ENCODE results near the gene PRTN3.

PRTN3 gene

DNA sequence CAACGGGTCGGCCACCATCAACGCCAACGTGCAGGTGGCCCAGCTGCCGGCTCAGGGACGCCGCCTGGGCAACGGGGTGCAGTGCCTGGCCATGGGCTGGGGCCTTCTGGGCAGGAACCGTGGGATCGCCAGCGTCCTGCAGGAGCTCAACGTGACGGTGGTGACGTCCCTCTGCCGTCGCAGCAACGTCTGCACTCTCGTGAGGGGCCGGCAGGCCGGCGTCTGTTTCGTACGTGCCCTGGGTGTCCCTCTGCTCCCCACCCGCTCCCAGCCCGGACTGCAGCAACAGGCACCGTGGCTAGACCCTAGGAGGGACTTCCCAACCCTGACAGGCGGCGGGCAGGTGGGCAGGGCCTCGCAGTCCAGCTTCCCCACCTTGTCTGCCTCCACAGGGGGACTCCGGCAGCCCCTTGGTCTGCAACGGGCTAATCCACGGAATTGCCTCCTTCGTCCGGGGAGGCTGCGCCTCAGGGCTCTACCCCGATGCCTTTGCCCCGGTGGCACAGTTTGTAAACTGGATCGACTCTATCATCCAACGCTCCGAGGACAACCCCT is 14.8 kb downstream of the PRTN3 start:
- H3K36me3 ChIP-seq (ENCODE audit: control insufficient read depth, insufficient read depth, low read length) = no peaks in the 10 kb centered on the region
- H3K4me3 ChIP-seq (ENCODE audit: low read length) = no peak overlapping the region
- H2AK5ac ChIP-seq (ENCODE audit: low read length) = no peak overlapping the region
- no CpG with 5 or more reads among the region's 40 CpGs for WGBS (ENCODE audit: extremely low coverage, insufficient coverage, low lambda C conversion rate)
- no peak overlapping the region for H3K23ac ChIP-seq (ENCODE audit: low read length)
- no peaks in the 10 kb centered on the region for H3K4me1 ChIP-seq (ENCODE audit: control insufficient read depth, low read depth, low read length)
- no peak overlapping the region for H2BK5ac ChIP-seq (ENCODE audit: low read length)
- H3K79me1 ChIP-seq (ENCODE audit: low read length) = no peaks in the 10 kb centered on the region
- H2BK120ac ChIP-seq (ENCODE audit: low read depth, low read length) = no peak overlapping the region
- peaks cover 6% of the 10 kb centered on the region for H3K27me3 ChIP-seq (ENCODE audit: insufficient read depth, low read length, poor library complexity)
- no peak overlapping the region for H3K9ac ChIP-seq (ENCODE audit: low read length)
- no peak overlapping the region for H3K4me2 ChIP-seq (ENCODE audit: low read length)
- H4K5ac ChIP-seq (ENCODE audit: low read length) = no peak overlapping the region
- H4K8ac ChIP-seq (ENCODE audit: low read depth, low read length) = no peak overlapping the region
- H3K4ac ChIP-seq (ENCODE audit: low read depth, low read length) = no peak overlapping the region
- no peak overlapping the region for H3K27ac ChIP-seq (ENCODE audit: low read depth, low read length)
- no peak overlapping the region for H3K18ac ChIP-seq (ENCODE audit: low read length)
- no peaks in the 10 kb centered on the region for H3K79me2 ChIP-seq (ENCODE audit: control insufficient read depth, insufficient read depth, low read length)
- no peak for DNase-seq
- H2BK15ac ChIP-seq (replicated peaks; ENCODE audit: low read depth) = no peak overlapping the region
- no peak overlapping the region for H3K56ac ChIP-seq (ENCODE audit: low read length)

DNA sequence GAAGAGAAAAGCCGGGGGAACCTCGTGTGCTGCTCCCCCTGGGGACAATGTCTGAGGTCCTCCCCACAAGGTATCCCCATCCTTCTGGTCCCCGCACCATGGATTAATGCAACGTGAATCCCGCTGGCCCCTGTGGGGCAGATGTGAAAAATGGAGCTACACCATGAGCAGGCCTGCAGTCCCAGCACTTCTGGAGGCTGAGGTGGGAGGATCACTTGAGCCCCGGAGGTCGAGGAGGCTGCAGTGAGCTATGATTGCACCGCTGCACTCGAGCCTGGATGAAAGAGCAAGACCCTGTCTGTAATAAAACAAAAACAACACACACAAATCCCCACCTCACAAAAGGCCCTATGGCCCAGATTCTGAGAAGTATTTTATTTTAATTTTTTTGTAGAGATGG is 17.5 kb downstream of the PRTN3 start:
- Histone ChIP-seq H2AK5ac (ENCODE audit: low read length) (no peak overlapping the region), H3K36me3 (ENCODE audit: control insufficient read depth, insufficient read depth, low read length) (no peaks in the 10 kb centered on the region), H4K8ac (ENCODE audit: low read depth, low read length) (no peak overlapping the region), H3K4me3 (ENCODE audit: low read length) (no peak overlapping the region), H3K4me2 (ENCODE audit: low read length) (no peak overlapping the region), H2BK15ac (replicated peaks; ENCODE audit: low read depth) (no peak overlapping the region), H3K79me1 (ENCODE audit: low read length) (no peaks in the 10 kb centered on the region), H3K4ac (ENCODE audit: low read depth, low read length) (no peak overlapping the region), H3K27me3 (ENCODE audit: insufficient read depth, low read length, poor library complexity) (peaks cover 6% of the 10 kb centered on the region), H3K56ac (ENCODE audit: low read length) (no peak overlapping the region), H3K23ac (ENCODE audit: low read length) (no peak overlapping the region), H3K4me1 (ENCODE audit: control insufficient read depth, low read depth, low read length) (no peaks in the 10 kb centered on the region), H2BK5ac (ENCODE audit: low read length) (no peak overlapping the region), H4K5ac (ENCODE audit: low read length) (no peak overlapping the region), H3K18ac (ENCODE audit: low read length) (no peak overlapping the region), H3K9ac (ENCODE audit: low read length) (no peak overlapping the region), H3K27ac (ENCODE audit: low read depth, low read length) (no peak overlapping the region), H2BK120ac (ENCODE audit: low read depth, low read length) (no peak overlapping the region), H3K79me2 (ENCODE audit: control insufficient read depth, insufficient read depth, low read length) (no peaks in the 10 kb centered on the region)
- no CpG with 5 or more reads among the region's 9 CpGs for WGBS (ENCODE audit: extremely low coverage, insufficient coverage, low lambda C conversion rate)
- DNase-seq = no peak

DNA sequence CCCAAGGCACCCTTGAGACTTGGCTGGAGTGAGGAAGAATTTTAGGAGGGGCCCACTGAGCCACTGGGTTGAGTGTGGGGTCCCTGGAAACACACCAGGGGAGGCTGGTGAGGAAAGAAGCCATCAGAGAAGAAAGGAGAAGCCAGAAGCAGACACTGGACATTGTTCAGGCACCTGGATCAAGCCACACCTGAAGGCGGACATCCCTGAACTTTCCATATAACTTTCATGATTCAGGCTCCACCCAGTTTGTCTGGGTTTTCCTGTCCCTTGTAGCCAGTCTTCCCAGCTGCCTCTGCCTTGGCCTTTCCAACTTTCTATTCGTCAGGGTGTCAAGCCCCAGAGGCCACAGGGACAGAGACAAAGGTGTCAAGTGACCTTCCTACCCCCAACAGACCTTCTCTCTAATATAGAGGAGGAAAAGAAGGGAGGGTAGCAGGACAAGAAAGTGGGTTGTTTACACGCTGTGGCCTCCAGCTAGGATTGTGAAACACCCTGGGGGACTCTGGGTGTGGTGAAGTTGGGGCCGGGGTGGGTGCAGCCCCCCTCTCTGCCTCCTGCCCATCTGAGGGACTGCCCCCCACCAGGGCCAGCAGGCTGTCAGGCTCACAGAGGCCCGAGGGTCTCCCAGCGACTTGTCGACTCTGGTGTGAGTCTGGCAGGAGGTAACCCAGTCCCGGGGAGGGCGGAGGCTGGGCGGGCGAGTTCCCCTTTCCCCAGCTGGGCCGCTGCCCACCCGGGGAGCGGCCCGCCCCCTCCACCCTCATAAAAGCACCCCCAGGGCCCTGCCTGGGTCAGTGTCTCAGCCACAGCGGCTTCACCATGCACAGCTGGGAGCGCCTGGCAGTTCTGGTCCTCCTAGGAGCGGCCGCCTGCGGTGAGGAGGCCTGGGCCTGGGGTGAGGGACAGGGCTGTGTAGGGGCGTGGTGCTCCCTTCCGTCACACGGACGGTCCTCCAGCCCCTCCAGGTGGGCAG is 18.4 kb downstream of the PRTN3 start, which contains the start of gene CFD:
Gene CFD, plus strand, starts transcription at position 797 of the 976 bp plus-strand sequence. Its CDS starts 26 bp downstream, at position 823.
- no peaks in the 10 kb centered on the region for H3K79me1 ChIP-seq (ENCODE audit: low read length)
- no peak within 1 kb of the TSS for H3K4me3 ChIP-seq (ENCODE audit: low read length)
- no peak for DNase-seq
- H3K4me2 ChIP-seq (ENCODE audit: low read length) = no peak within 1 kb of the TSS
- no peak within 1 kb of the TSS for H4K5ac ChIP-seq (ENCODE audit: low read length)
- peaks cover 6% of the 10 kb centered on the region for H3K27me3 ChIP-seq (ENCODE audit: insufficient read depth, low read length, poor library complexity)
- WGBS (ENCODE audit: extremely low coverage, insufficient coverage, low lambda C conversion rate) = no CpG with 5 or more reads among the region's 24 CpGs
- no peak within 1 kb of the TSS for H2BK120ac ChIP-seq (ENCODE audit: low read depth, low read length)
- H3K9ac ChIP-seq (ENCODE audit: low read length) = no peak within 1 kb of the TSS
- no peak within 1 kb of the TSS for H2AK5ac ChIP-seq (ENCODE audit: low read length)
- no peak within 1 kb of the TSS for H3K23ac ChIP-seq (ENCODE audit: low read length)
- H2BK15ac ChIP-seq (replicated peaks; ENCODE audit: low read depth) = no peak within 1 kb of the TSS
- no peak within 1 kb of the TSS for H3K27ac ChIP-seq (ENCODE audit: low read depth, low read length)
- H3K56ac ChIP-seq (ENCODE audit: low read length) = no peak within 1 kb of the TSS
- H3K79me2 ChIP-seq (ENCODE audit: control insufficient read depth, insufficient read depth, low read length) = no peaks in the 10 kb centered on the region
- H3K18ac ChIP-seq (ENCODE audit: low read length) = no peak within 1 kb of the TSS
- H3K4ac ChIP-seq (ENCODE audit: low read depth, low read length) = no peak within 1 kb of the TSS
- no peak within 1 kb of the TSS for H2BK5ac ChIP-seq (ENCODE audit: low read length)
- no peaks in the 10 kb centered on the region for H3K4me1 ChIP-seq (ENCODE audit: control insufficient read depth, low read depth, low read length)
- no peak within 1 kb of the TSS for H4K8ac ChIP-seq (ENCODE audit: low read depth, low read length)
- no peaks in the 10 kb centered on the region for H3K36me3 ChIP-seq (ENCODE audit: control insufficient read depth, insufficient read depth, low read length)

DNA sequence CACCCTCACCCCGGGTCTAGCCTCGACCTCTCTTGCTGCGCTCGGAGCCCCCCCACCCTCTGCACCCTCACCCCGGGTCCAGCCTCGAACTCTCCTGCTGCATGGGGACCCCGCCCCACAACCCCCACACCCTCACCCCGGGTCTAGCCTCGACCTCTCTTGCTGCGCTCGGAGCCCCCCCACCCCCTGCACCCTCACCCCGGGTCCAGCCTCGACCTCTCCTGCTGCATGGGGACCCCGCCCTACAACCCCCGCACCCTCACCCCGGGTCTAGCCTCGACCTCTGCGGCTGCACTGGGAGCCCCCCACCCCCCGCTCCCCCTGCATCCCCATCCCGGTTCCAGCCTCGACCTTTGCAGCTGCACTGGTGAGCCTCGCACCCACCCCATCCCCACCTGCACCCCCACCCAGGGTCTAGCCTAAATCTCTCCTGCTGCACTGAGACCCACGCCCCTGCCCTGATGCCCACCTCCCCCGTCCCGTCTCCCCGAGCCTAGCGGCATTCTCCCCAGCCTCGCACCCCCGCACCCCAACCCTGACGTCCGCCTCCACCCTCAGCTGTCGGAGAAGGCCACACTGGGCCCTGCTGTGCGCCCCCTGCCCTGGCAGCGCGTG is 20.4 kb downstream of the PRTN3 start:
- H3K9ac ChIP-seq (ENCODE audit: low read length) = no peak overlapping the region
- no peak overlapping the region for H2BK120ac ChIP-seq (ENCODE audit: low read depth, low read length)
- DNase-seq = no peak
- H3K27me3 ChIP-seq (ENCODE audit: insufficient read depth, low read length, poor library complexity) = peaks cover 6% of the 10 kb centered on the region
- H4K5ac ChIP-seq (ENCODE audit: low read length) = no peak overlapping the region
- no peaks in the 10 kb centered on the region for H3K36me3 ChIP-seq (ENCODE audit: control insufficient read depth, insufficient read depth, low read length)
- no peak overlapping the region for H3K23ac ChIP-seq (ENCODE audit: low read length)
- no CpG with 5 or more reads among the region's 35 CpGs for WGBS (ENCODE audit: extremely low coverage, insufficient coverage, low lambda C conversion rate)
- H3K4me1 ChIP-seq (ENCODE audit: control insufficient read depth, low read depth, low read length) = no peaks in the 10 kb centered on the region
- no peak overlapping the region for H4K8ac ChIP-seq (ENCODE audit: low read depth, low read length)
- no peaks in the 10 kb centered on the region for H3K79me2 ChIP-seq (ENCODE audit: control insufficient read depth, insufficient read depth, low read length)
- H2AK5ac ChIP-seq (ENCODE audit: low read length) = no peak overlapping the region
- H3K56ac ChIP-seq (ENCODE audit: low read length) = peak overlapping the region; percentile 5
- H3K4ac ChIP-seq (ENCODE audit: low read depth, low read length) = no peak overlapping the region
- H2BK15ac ChIP-seq (replicated peaks; ENCODE audit: low read depth) = no peak overlapping the region
- H3K4me3 ChIP-seq (ENCODE audit: low read length) = no peak overlapping the region
- H3K18ac ChIP-seq (ENCODE audit: low read length) = no peak overlapping the region
- H3K4me2 ChIP-seq (ENCODE audit: low read length) = no peak overlapping the region
- H3K27ac ChIP-seq (ENCODE audit: low read depth, low read length) = no peak overlapping the region
- H3K79me1 ChIP-seq (ENCODE audit: low read length) = no peaks in the 10 kb centered on the region
- H2BK5ac ChIP-seq (ENCODE audit: low read length) = no peak overlapping the region

DNA sequence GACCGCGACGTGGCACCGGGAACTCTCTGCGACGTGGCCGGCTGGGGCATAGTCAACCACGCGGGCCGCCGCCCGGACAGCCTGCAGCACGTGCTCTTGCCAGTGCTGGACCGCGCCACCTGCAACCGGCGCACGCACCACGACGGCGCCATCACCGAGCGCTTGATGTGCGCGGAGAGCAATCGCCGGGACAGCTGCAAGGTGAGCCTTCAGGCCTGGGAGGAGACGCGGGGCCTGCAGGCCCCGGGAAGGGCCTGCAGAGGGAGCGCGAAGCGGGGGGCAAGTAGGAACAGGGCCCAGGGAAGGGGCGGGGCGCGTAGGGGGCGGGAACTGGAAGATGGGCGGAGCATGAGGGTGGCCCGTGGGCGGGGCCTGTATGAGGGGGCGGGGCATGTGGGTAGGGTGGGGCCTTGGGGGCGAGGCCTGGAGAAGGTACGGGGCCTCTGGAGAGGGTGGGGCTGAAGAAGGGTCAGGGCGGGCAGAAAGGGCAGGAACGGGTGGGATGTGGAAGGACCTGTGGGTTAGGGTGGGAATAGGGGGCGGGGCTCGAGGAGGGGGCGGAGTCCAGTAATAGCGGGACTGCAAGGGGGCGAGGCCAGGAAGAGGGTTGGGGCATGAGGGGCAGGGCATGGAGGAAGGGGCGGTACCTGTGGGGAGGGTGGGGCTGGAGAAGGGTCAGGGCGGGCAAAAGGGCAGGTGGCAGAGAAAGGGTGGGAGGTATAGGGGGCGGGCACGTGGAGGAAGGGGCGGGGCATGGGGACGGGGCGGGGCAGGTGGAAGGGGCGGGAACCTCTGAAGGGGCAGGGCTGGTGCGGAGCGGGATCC is 21.2 kb downstream of the PRTN3 start:
- Histone ChIP-seq H3K27me3 (ENCODE audit: insufficient read depth, low read length, poor library complexity) (peaks cover 6% of the 10 kb centered on the region), H3K79me2 (ENCODE audit: control insufficient read depth, insufficient read depth, low read length) (no peaks in the 10 kb centered on the region), H3K4ac (ENCODE audit: low read depth, low read length) (no peak overlapping the region), H2BK5ac (ENCODE audit: low read length) (no peak overlapping the region), H3K36me3 (ENCODE audit: control insufficient read depth, insufficient read depth, low read length) (no peaks in the 10 kb centered on the region), H4K5ac (ENCODE audit: low read length) (no peak overlapping the region), H4K8ac (ENCODE audit: low read depth, low read length) (no peak overlapping the region), H2BK15ac (replicated peaks; ENCODE audit: low read depth) (no peak overlapping the region), H3K4me1 (ENCODE audit: control insufficient read depth, low read depth, low read length) (no peaks in the 10 kb centered on the region), H3K4me3 (ENCODE audit: low read length) (no peak overlapping the region), H3K23ac (ENCODE audit: low read length) (no peak overlapping the region), H2BK120ac (ENCODE audit: low read depth, low read length) (no peak overlapping the region), H3K27ac (ENCODE audit: low read depth, low read length) (no peak overlapping the region), H3K79me1 (ENCODE audit: low read length) (no peaks in the 10 kb centered on the region), H2AK5ac (ENCODE audit: low read length) (no peak overlapping the region), H3K56ac (ENCODE audit: low read length) (peak overlapping the region; percentile 5), H3K9ac (ENCODE audit: low read length) (no peak overlapping the region), H3K4me2 (ENCODE audit: low read length) (no peak overlapping the region), H3K18ac (ENCODE audit: low read length) (no peak overlapping the region)
- DNase-seq = peak; percentile 89
- WGBS (ENCODE audit: extremely low coverage, insufficient coverage, low lambda C conversion rate) = no CpG with 5 or more reads among the region's 60 CpGs

Data from mesendoderm (in vitro differentiated cells).